Keratinocyte (primary cell): ENCODE results near the gene KCNE4. TPM values are rescaled to one million over a fixed set of nuclear protein-coding genes. Genes with fewer than 3 reads are reported as not detected.

ENCODE experiments used
- DNase-seq: peaks from one replicate; pipeline ENCODE4 v3.0.0-alpha.2; 2011; ENCODE audit warnings: low read depth, missing footprints, low spot score
- FAIRE-seq: peaks from 2 replicates; lab custom pipeline; 2011; peaks lifted over from hg19 to GRCh38; lab: Jason Lieb, UNC
- H2AFZ ChIP-seq: 2 replicates; pipeline ENCODE4 v1.6.0; 2012; ENCODE audit warnings: low read length, control low read depth, inconsistent platforms; ENCODE audit not compliant: control insufficient read depth
- H3K27ac ChIP-seq: 2 replicates; pipeline ENCODE4 v1.5.1; 2011; ENCODE audit warnings: low read length; ENCODE audit not compliant: control insufficient read depth, insufficient read depth
- H3K27me3 ChIP-seq: 3 replicates; pipeline ENCODE4 v1.6.0; 2011; ENCODE audit warnings: low read length; ENCODE audit not compliant: control insufficient read depth, insufficient read depth; ENCODE audit errors: extremely low read depth
- H3K36me3 ChIP-seq, 2 experiments: 2 replicates in 1 of 2; 3 replicates in 1 of 2; pipeline ENCODE4 v1.5.1; 2011; ENCODE audit warnings: low read length in 2 of 2, mild to moderate bottlenecking in 1 of 2; ENCODE audit not compliant: control insufficient read depth in 2 of 2, insufficient read depth in 2 of 2; ENCODE audit errors: extremely low read depth in 1 of 2
- H3K4me1 ChIP-seq: 3 replicates; pipeline ENCODE4 v1.5.1; 2011; ENCODE audit warnings: low read length; ENCODE audit not compliant: control insufficient read depth, insufficient read depth; ENCODE audit errors: extremely low read depth
- H3K4me2 ChIP-seq: 3 replicates; pipeline ENCODE4 v1.6.0; 2011; ENCODE audit warnings: low read depth, low read length; ENCODE audit not compliant: control insufficient read depth, insufficient read depth; ENCODE audit errors: extremely low read depth
- H3K4me3 ChIP-seq, 3 experiments: fragments of 200-600 bp in 1 of 3; sonication (generic) in 1 of 3; 2 replicates in 2 of 3; 3 replicates in 1 of 3; pipeline ENCODE4 v1.5.1; 2011 to 2016; ENCODE audit warnings: low read length in 3 of 3, mild to moderate bottlenecking in 3 of 3, control low read depth in 2 of 3, inconsistent platforms in 1 of 3, low read depth in 1 of 3, mixed read lengths in 1 of 3, mixed run types in 1 of 3, moderate library complexity in 1 of 3; ENCODE audit not compliant: control insufficient read depth in 2 of 3, insufficient read depth in 2 of 3; ENCODE audit errors: extremely low read depth in 1 of 3
- H3K79me2 ChIP-seq: 2 replicates; pipeline ENCODE4 v1.6.0; 2012; ENCODE audit warnings: low read length; ENCODE audit not compliant: control insufficient read depth, insufficient read depth
- H3K9ac ChIP-seq: 3 replicates; pipeline ENCODE4 v1.6.0; 2011; ENCODE audit warnings: low read length; ENCODE audit not compliant: control insufficient read depth, insufficient read depth; ENCODE audit errors: extremely low read depth
- H3K9me1 ChIP-seq: 3 replicates; pipeline ENCODE4 v1.6.0; 2011; ENCODE audit warnings: low read length; ENCODE audit not compliant: control insufficient read depth, insufficient read depth; ENCODE audit errors: extremely low read depth
- H3K9me3 ChIP-seq: 2 replicates; pipeline ENCODE4 v1.5.1; 2012; ENCODE audit warnings: low read depth, low read length; ENCODE audit not compliant: control insufficient read depth
- H4K20me1 ChIP-seq: 3 replicates; pipeline ENCODE4 v1.6.0; 2011; ENCODE audit warnings: low read length; ENCODE audit not compliant: control insufficient read depth, insufficient read depth; ENCODE audit errors: extremely low read depth
- EZH2 ChIP-seq: IDR thresholded peaks from one replicate; pipeline ENCODE4 v1.6.1; 2012; ENCODE audit warnings: inconsistent platforms, mild to moderate bottlenecking, low read length, moderate library complexity
- dilution Hi-C: fragments of 300-500 bp; cut with MboI; formaldehyde crosslinking; loops from one replicate; pipeline ENCODE4 v1.7.0; 2020; ENCODE audit warnings: low sequenced_read_pairs; ENCODE audit not compliant: extremely low pct_ligation_motif_present
- polyA plus RNA-seq, 5 experiments: library from polyadenylated mRNA; depleted of rRNA in 3 of 5; stranded (reverse) in 3 of 5; stranded (forward) in 1 of 5; unstranded in 1 of 5; fragments of >200 nt; gene quantifications; 1 replicate in 1 of 5; 2 replicates in 3 of 5; 3 replicates in 1 of 5; pipeline versions ENCODE4 v1.2.1 to v1.2.3, GENCODE V29; 2011 to 2012; ENCODE audit warnings: missing spikeins in 2 of 5, low read depth in 1 of 5, low replicate concordance in 1 of 5
- TF ChIP-seq, protein P1 (sequence below), 3 experiments: IDR thresholded peaks in 1 of 3; conservative IDR thresholded peaks in 1 of 3; optimal IDR thresholded peaks in 1 of 3; 2 replicates in 2 of 3; 3 replicates in 1 of 3; pipeline versions ENCODE3 to v1.5.1; 2011; ENCODE audit warnings: low read length in 3 of 3, mild to moderate bottlenecking in 3 of 3, moderate library complexity in 2 of 3, control low read depth in 1 of 3, inconsistent platforms in 1 of 3; ENCODE audit not compliant: insufficient read depth in 2 of 3; ENCODE audit errors: extremely low read depth in 1 of 3

Gene KCNE4
- polyA plus RNA-seq, 1 donor (not counting 4 experiments of a cell fraction or from before 2014, with no cell fraction given), result 0.13 TPM

DNA sequence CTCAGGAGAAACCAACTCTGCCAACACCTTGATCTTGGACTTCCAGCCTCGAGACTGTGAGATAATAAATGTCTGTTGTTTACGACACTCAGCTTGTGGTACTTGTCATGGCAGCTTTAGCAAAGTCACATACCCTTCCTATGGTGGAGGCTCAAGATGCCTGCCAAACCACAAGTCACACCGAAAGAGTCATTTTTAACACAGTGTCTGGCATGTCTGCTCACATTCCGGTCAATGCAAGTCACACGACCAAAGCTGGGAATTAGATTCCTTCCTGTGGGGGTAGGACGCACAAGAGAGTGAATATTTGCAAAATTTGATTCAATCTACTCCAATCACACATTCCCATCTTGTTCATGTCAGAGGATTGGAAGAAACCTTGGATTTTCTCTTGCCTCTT lies 24.6 kb downstream of the KCNE4 start:
- no peak for TF ChIP-seq EZH2
- TF ChIP-seq, protein P1, sequence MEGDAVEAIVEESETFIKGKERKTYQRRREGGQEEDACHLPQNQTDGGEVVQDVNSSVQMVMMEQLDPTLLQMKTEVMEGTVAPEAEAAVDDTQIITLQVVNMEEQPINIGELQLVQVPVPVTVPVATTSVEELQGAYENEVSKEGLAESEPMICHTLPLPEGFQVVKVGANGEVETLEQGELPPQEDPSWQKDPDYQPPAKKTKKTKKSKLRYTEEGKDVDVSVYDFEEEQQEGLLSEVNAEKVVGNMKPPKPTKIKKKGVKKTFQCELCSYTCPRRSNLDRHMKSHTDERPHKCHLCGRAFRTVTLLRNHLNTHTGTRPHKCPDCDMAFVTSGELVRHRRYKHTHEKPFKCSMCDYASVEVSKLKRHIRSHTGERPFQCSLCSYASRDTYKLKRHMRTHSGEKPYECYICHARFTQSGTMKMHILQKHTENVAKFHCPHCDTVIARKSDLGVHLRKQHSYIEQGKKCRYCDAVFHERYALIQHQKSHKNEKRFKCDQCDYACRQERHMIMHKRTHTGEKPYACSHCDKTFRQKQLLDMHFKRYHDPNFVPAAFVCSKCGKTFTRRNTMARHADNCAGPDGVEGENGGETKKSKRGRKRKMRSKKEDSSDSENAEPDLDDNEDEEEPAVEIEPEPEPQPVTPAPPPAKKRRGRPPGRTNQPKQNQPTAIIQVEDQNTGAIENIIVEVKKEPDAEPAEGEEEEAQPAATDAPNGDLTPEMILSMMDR (optimal IDR thresholded peaks at IDR 0.05 in 1 of 3, IDR thresholded peaks at IDR 0.05 in 1 of 3, conservative IDR thresholded peaks at IDR 0.05 in 1 of 3; ENCODE audit: extremely low read depth in 1 of 3, insufficient read depth in 2 of 3, low read length in 3 of 3), result no peak
- Histone ChIP-seq H3K4me2 (no peak overlapping the region), H3K27me3 (no peaks in the 10 kb centered on the region), H3K9ac (no peak overlapping the region), H3K79me2 (no peaks in the 10 kb centered on the region), H3K36me3 (no peaks in the 10 kb centered on the region), H4K20me1 (no peaks in the 10 kb centered on the region), H3K9me3 (no peaks in the 10 kb centered on the region), H3K4me3 (no peak overlapping the region), H3K27ac (no peak overlapping the region), H3K4me1 (no peaks in the 10 kb centered on the region), H3K9me1 (no peaks in the 10 kb centered on the region), H2AFZ (no peak overlapping the region)
- FAIRE-seq (peak; percentile 59), DNase-seq (peak; percentile 17)
- dilution Hi-C loops, result no loop called here

DNA sequence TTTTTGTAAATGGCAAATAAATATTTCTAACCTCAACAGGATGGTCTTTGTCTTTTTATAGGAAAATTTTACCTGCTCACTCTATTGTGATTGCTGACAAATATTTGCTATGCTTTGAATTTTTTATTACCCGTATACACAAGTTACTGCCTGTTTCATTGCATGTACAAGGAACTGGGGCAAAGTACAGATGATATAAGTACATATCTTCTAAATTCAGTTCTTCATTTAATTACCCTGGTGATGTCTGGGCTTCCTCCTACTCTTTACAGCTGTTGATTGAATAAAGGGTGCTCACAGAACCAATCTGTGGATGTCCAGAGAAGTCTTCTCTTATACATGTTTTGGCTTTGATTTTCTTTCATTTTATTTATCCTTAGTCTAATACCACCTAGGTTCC lies 26.5 kb downstream of the KCNE4 start:
- no peaks in the 10 kb centered on the region for H3K79me2 ChIP-seq
- no peaks in the 10 kb centered on the region for H3K27me3 ChIP-seq
- FAIRE-seq (no peak), DNase-seq (no peak)
- no peak overlapping the region for H3K4me2 ChIP-seq
- no peaks in the 10 kb centered on the region for H3K36me3 ChIP-seq
- dilution Hi-C loops, result no loop called here
- H4K20me1 ChIP-seq, result no peaks in the 10 kb centered on the region
- H3K4me3 ChIP-seq, result no peak overlapping the region
- H3K27ac ChIP-seq, result no peak overlapping the region
- H3K4me1 ChIP-seq, result no peaks in the 10 kb centered on the region
- no peaks in the 10 kb centered on the region for H3K9me1 ChIP-seq
- TF ChIP-seq EZH2, result no peak
- TF ChIP-seq, protein P1 (optimal IDR thresholded peaks at IDR 0.05 in 1 of 3, IDR thresholded peaks at IDR 0.05 in 1 of 3, conservative IDR thresholded peaks at IDR 0.05 in 1 of 3; ENCODE audit: extremely low read depth in 1 of 3, insufficient read depth in 2 of 3, low read length in 3 of 3), result no peak
- H3K9me3 ChIP-seq, result no peaks in the 10 kb centered on the region
- no peak overlapping the region for H2AFZ ChIP-seq
- H3K9ac ChIP-seq, result no peak overlapping the region
